Psoas muscle (tissue), 8 donors: ENCODE measurements around the gene TYMP. TPM values are rescaled to one million over a fixed set of nuclear protein-coding genes. Genes with fewer than 3 reads are reported as not detected.

Experiments used
- ATAC-seq, 4 donors: fragments of 200-7000 bp; cut with Tn5 transposase; one replicate each; pipeline ENCODE4 v1.9.1; 2020; ENCODE audit warnings: moderate library complexity in 3 of 4, mild to moderate bottlenecking in 2 of 4
- DNase-seq, 2 donors: peaks; one replicate each; pipeline ENCODE4 v3.0.0-alpha.2; 2020
- H3K27ac ChIP-seq: fragments of 200-600 bp; one replicate; pipeline ENCODE4 v1.8.0; 2022
- H3K27me3 ChIP-seq, 3 donors: fragments of 200-600 bp in 1 of 3; one replicate each; pipeline versions ENCODE4 v1.6.1 to v1.8.0; 2013 to 2022; ENCODE audit warnings: low read length in 2 of 3, mild to moderate bottlenecking in 2 of 3, moderate library complexity in 1 of 3; ENCODE audit not compliant: insufficient read depth in 3 of 3
- H3K36me3 ChIP-seq, 2 donors: fragments of 200-600 bp in 1 of 2; one replicate each; pipeline versions ENCODE4 v1.6.1 to v1.8.0; 2013 to 2022; ENCODE audit warnings: low read depth in 1 of 2, mild to moderate bottlenecking in 1 of 2, moderate library complexity in 1 of 2; ENCODE audit not compliant: insufficient read depth in 1 of 2
- H3K4me1 ChIP-seq: fragments of 200-600 bp; one replicate; pipeline ENCODE4 v1.8.0; 2022
- H3K4me3 ChIP-seq: fragments of 200-600 bp; one replicate; pipeline ENCODE4 v1.8.0; 2022; ENCODE audit warnings: mild to moderate bottlenecking
- H3K9me3 ChIP-seq: fragments of 200-600 bp; one replicate; pipeline ENCODE4 v1.8.0; 2022
- CTCF ChIP-seq: fragments of 200-600 bp; IDR thresholded peaks from one replicate; pipeline ENCODE4 v1.8.0; 2022; ENCODE audit warnings: antibody characterized with exemption
- WGBS, 3 donors: extraction: QIAGEN DNeasy Blood & Tissue Kit; methylation state at CpG; one replicate each; pipeline versions ENCODE4 v1.1.6 to v1.1.7; 2013; 5-methylcytosine and 5-hydroxymethylcytosine counted together
- intact Hi-C, 2 donors: fragments of 100-400 bp; cut with DNase I; formaldehyde crosslinking; loops; one replicate each; pipeline versions ENCODE4 v1.11.0 to v1.14.2; 2022
- long read RNA-seq, 2 donors: library from polyadenylated mRNA; unstranded; transcript quantifications; one replicate each; pipeline ENCODE4 v2.0.0, GENCODE V29; 2021
- polyA plus RNA-seq, 3 donors: library from polyadenylated mRNA; stranded (reverse); fragments of 200-250 nt; gene quantifications; one replicate each; pipeline ENCODE4 v1.2.3, GENCODE V29; 2013
- total RNA-seq, 4 donors: library from RNA; stranded (reverse); fragmentation: NEBNext Ultra II Directional in 2 of 4; extraction: Animal tissue kit (Norgen Biotek cat#: 25700) in 2 of 4; gene quantifications; one replicate each; pipeline versions ENCODE4 v1.2.1 to v1.2.4, GENCODE V29; 2021 to 2023
- donor health status: healthy with polysubstance abuse.
- donor health status: DM: no; HTN: no; CAD: no; lungs with moderate emphysema.
- donor health status: Bipolar disorder and iron deficiency.
- donor health status: healthy.
- donor health status: DM: yes; HTN: yes; CAD: no.
- donor health status: DM: no; HTN: no; CAD: no.
- donor health status: DM: no; HTN: no; CAD: no.
- donor health status: DM: yes; HTN: yes; CAD: no.

The TYMP gene
- total RNA-seq (10 to 100 TPM in 3 of 4 donors, 1 to 10 TPM in 1; 7.1 to 18.8 (median 13.3) TPM), polyA plus RNA-seq (10 to 100 TPM in 1 of 3 donors, 1 to 10 TPM in 2; 5.0 to 26.0 (median 7.0) TPM)
- long read RNA-seq, donor 1, transcript TYMP-208 (9 exons, 1,751 nt), result minor isoform, 9 of 42 reads
- long read RNA-seq, donor 1, transcript TYMP-201 (10 exons, 1,630 nt), result major isoform, 11 of 42 reads
- long read RNA-seq, donor 1, partial matches to known transcripts, result 6 of 42 reads
- long read RNA-seq, donor 1, other reads (novel, unspliced or antisense), result 11 of 42 reads
- long read RNA-seq, donor 2, transcript TYMP-201 (10 exons, 1,630 nt), result major isoform, 24 of 48 reads
- long read RNA-seq, donor 2, transcript TYMP-208 (9 exons, 1,751 nt), result minor isoform, 9 of 48 reads
- long read RNA-seq, donor 2, partial matches to known transcripts, result 3 of 48 reads
- long read RNA-seq, donor 2, other reads (novel, unspliced or antisense), result 6 of 48 reads

GRCh38 chr22:50529897-50530579 is at the start of gene TYMP:
TSS of gene TYMP (minus strand) at chr22:50530012. CDS start at chr22:50529709, 303 bp downstream.
- Histone ChIP-seq H3K4me3 (peak within 1 kb of the TSS; percentile 69), H3K36me3 (no peaks in the 10 kb centered on the region), H3K27me3 (peaks cover 0 to 63% (median 25%) of the 10 kb centered on the region in 3 donors), H3K27ac (peak within 1 kb of the TSS; percentile 79), H3K9me3 (no peaks in the 10 kb centered on the region), H3K4me1 (peaks cover 22% of the 10 kb centered on the region)
- TF ChIP-seq CTCF, result no peak
- DNase-seq (peak; percentile 86 to 92), ATAC-seq (peak; percentile 9 to 37 (median 20))
- intact Hi-C loops, result loop anchor here (5.0 kb wide), 2 partner anchors 32 to 92 kb away; partner anchors contain the start of gene SYCE3 (in 1 of the 2)
- WGBS, 3 donors, result 1% methylated on average over 43 to 92 of the region's 92 CpGs

GRCh38 chr22:50578776-50579310 is 49.0 kb upstream of the TYMP start:
- TF ChIP-seq CTCF, result no peak
- Histone ChIP-seq H3K36me3 (peaks cover 0 to 42% of the 10 kb centered on the region in 2 donors), H3K27ac (peak overlapping the region; percentile 89), H3K4me1 (peaks cover 36% of the 10 kb centered on the region), H3K27me3 (no peaks in the 10 kb centered on the region), H3K9me3 (no peaks in the 10 kb centered on the region), H3K4me3 (peak overlapping the region; percentile 72)
- ATAC-seq (no peak), DNase-seq (no peak)
- WGBS, 3 donors, result 49 to 54% (median 50%) methylated on average over 8 of the region's 8 CpGs
- intact Hi-C loops, result loop anchor here (5.0 kb wide), 2 partner anchors 43 to 72 kb away; partner anchors contain the start of genes LMF2 (in 2 of the 2) and NCAPH2 (in 2 of the 2)

GRCh38 chr22:50577987-50578775 is 48.4 kb upstream of the TYMP start, which contains the start of gene CPT1B:
TSS of gene CPT1B (minus strand) at chr22:50578427. CDS start at chr22:50577915, 512 bp downstream.
- DNase-seq (peak; percentile 57 to 85), ATAC-seq (peak; percentile 14 to 62 (median 41))
- Histone ChIP-seq H3K4me3 (peak within 1 kb of the TSS; percentile 72), H3K4me1 (peaks cover 30% of the 10 kb centered on the region), H3K36me3 (peaks cover 0 to 48% of the 10 kb centered on the region in 2 donors), H3K9me3 (no peaks in the 10 kb centered on the region), H3K27me3 (no peaks in the 10 kb centered on the region), H3K27ac (peak within 1 kb of the TSS; percentile 89)
- intact Hi-C loops, result loop anchor here (5.0 kb wide), 2 partner anchors 44 to 71 kb away; partner anchors contain the start of genes LMF2 (in 2 of the 2) and NCAPH2 (in 2 of the 2)
- TF ChIP-seq CTCF, result no peak
- 7 to 15% (median 13%) methylated on average over 39 to 63 of the region's 63 CpGs for WGBS, 3 donors

GRCh38 chr22:50577697-50577986 is 47.8 kb upstream of the TYMP start:
- peaks cover 30% of the 10 kb centered on the region for H3K4me1 ChIP-seq
- peaks cover 0 to 54% of the 10 kb centered on the region in 2 donors for H3K36me3 ChIP-seq
- DNase-seq, result no peak
- peak overlapping the region; percentile 89 for H3K27ac ChIP-seq
- H3K27me3 ChIP-seq, result no peaks in the 10 kb centered on the region
- 31 to 35% (median 35%) methylated on average over 19 to 23 of the region's 23 CpGs for WGBS, 3 donors
- no peak for TF ChIP-seq CTCF
- H3K4me3 ChIP-seq, result peak overlapping the region; percentile 72
- intact Hi-C loops, result loop anchor here (5.0 kb wide), 2 partner anchors 45 to 70 kb away; partner anchors contain the start of genes LMF2 (in 2 of the 2) and NCAPH2 (in 2 of the 2)
- H3K9me3 ChIP-seq, result no peaks in the 10 kb centered on the region
- ATAC-seq, result no peak
